Left lobe of liver (tissue), 2 donors: ENCODE results near the gene ZNF511. TPM values are rescaled to one million over a fixed set of nuclear protein-coding genes. Genes with fewer than 3 reads are reported as not detected.
"Not testable (repeated sequence)": the region's sequence is repeated elsewhere in the genome, so short reads cannot be mapped to it uniquely, and the experiment has no call there.

ENCODE experiments used
- ATAC-seq: fragments of 200-7000 bp; cut with Tn5 transposase; one replicate; pipeline ENCODE4 v1.9.1; 2020; ENCODE audit warnings: mild to moderate bottlenecking, moderate library complexity
- DNase-seq: peaks from one replicate; pipeline ENCODE4 v3.0.0-alpha.2; 2020; ENCODE audit warnings: low spot score
- total RNA-seq: library from RNA; stranded (reverse); gene quantifications from one replicate; pipeline ENCODE4 v1.2.1, GENCODE V29; 2021
- donor health status: DM: no; HTN: no; CAD: no; lungs with moderate emphysema.
- donor health status: DM: no; HTN: yes; CAD: no.

The ZNF511 gene, protein sequence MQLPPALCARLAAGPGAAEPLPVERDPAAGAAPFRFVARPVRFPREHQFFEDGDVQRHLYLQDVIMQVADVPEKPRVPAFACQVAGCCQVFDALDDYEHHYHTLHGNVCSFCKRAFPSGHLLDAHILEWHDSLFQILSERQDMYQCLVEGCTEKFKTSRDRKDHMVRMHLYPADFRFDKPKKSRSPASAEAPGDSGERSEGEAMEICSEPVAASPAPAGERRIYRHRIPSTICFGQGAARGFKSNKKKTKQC
- total RNA-seq: 30.2 TPM

DNA sequence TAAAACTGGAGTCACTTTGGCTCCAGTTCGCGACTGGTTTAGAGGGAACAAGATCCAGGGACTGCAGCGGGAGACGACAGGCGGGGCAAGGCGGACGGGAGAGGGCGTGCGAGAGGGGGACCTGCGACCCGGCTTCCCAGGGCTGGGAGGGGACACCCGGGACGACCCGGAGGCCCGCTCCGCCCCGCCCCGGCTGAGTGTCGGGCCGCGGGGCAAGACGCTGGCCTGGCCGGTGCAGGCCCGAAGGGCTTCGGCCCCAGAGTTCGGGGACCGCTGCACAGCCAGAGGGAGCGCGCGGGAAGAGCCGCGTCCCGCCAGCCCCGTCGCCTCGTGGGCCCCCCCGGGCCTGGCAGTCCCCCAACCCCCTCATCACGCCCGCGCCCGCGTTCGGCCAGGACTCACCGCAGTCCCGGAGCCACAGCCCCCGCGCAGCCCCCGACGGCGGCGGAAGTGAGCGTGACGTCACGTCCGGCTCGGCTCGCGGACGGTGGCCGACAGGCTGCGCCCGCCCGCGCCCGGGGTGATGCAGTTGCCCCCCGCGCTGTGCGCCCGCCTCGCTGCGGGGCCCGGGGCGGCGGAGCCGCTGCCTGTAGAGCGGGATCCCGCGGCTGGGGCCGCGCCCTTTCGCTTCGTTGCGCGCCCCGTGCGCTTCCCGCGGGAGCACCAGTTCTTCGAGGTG, at the start of gene ZNF511, which contains the start of gene TUBGCP2:
Gene ZNF511 (plus strand): TSS at position 494 of the 679 bp plus-strand sequence. CDS start 30 bp downstream, at position 524.
Gene TUBGCP2 (minus strand): TSS at position 452 of the 679 bp plus-strand sequence. CDS start 5,931 bp downstream, outside the sequence.
- DNase-seq: peak; percentile 92

DNA sequence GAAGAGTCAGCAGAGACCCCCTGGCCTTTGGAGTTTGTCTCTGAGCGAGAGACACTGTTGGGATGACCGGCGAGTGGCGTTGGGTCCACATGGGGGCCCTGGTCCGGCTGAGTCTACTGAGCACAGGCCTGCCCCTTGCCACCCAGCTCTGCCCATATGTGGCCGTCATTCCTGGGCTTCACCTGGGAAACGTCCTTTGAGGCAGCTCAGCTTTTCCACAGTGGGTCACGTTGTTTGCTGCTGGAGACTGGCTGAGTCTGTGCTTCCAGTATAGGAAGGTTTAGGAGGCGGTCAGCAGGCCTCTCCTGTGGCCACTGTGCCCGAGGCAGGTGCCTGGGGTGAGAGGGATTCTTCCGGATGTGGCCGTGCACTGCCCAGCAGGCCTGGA, 49.1 kb upstream of the ZNF511 start:
- ATAC-seq (no peak), DNase-seq (no peak)

More for the DNA sequence above, at the start of gene ZNF511, which contains the start of gene TUBGCP2:
- ATAC-seq: peak; percentile 73

DNA sequence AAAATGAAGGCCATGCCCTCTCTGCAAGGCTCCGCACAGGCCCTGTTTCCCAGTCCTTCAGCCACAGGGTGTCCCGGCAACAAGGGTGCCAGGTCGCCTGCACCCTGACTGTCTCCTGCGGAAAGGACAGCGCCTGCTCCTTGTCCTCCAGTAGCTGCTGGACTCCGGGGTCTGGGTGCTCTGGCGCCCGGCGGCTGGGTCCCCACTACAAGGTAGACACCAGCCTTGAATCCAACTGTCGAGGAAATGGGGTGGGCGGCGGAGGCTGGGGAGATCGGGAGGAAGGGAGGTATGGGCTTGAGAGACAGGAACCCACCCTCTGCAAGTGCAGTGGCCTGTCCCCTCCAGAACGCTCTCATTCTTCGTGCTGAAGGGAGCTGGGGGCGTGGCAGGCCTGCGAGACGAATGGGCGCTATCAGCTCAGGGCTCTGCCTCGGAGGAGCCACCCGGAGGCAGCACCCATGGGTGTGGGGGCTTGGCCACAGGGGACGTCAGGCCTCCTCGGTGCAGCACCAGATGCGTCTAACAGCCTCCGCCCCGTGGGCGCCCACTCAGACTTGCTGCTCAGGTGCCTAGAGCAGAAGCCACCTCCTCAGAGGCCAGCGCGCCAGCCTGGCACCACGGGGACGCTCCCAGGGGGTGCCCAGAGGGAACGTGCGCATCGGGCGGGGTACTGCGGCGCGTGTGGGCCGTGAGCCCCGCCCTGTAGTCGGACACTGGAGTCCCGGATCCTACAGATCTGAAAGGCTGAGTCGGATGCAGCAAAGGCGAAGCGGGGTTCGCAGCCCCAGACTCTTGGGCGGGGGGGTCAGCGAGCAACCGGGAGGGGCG, 47.6 kb upstream of the ZNF511 start:
- DNase-seq (no peak), ATAC-seq (peak; percentile 52)

DNA sequence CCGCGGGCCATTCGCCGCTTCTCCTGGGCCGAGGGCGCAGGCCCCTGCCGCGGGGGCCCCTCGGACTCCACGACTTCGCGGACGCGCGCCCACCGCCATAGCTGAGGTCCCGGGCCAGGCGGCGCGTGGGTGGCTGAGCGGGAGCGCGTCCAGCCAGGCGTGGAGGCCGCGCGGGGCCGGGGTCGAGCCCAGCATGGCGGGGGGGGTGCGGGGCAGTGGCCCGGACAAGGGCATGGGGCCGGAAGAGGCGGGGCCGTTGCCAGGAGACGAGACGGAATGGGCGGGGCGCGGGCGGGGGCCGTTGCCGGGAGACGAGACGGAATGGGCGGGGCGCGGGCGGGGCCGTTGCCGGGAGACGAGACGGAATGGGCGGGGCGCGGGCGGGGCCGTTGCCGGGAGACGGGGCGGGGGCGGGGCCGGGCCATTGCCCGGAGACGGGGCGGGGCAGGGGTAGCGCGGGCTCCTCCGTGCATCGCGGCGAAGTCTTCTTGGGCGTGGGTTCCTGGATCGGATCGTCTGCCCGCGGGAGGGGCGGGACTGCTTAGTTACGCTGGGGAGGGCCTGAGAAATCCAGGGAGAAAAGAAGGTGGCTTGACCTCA, 46.9 kb upstream of the ZNF511 start:
- peak; percentile 93 for DNase-seq
- peak; percentile 87 for ATAC-seq

DNA sequence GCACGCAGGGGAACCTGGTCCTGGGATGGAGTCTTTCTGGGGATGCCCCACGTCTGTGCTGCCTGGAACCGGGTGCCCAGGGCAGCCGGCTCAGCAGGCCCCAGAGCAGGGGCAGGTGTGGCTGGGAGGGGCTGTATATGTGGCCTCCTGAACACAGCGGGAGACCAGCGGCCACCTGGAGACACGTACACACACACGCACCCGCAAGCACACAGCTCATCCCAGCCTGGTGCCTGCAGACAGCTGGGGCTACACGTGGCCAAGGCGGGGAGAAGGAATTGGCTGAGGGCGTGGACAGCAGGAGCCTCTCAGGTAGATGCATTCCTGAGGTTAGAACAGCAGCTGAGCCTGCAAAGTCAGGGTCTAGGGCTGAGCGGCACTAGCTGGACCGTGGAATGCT, 46.0 kb upstream of the ZNF511 start:
- DNase-seq (no peak), ATAC-seq (no peak)

DNA sequence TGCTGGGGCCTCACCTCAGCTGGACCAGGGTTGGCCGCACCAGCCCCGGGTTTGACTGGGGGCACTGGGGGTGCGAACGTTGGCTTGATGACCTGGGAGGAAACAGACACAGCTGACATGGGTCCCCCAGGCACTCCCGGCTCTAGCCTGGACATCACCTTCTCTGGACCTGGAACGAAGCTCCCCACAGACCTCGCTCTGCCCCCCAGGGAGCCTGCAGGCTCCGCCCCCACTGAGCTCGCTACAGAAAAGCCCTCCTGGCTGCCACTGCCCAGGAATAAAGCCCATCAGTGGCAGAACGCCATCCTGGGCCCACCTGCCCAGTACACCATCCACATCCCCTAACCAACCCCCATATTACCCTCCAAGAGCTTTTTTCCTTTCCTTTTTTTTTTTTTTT, 45.0 kb upstream of the ZNF511 start:
- no peak for DNase-seq

DNA sequence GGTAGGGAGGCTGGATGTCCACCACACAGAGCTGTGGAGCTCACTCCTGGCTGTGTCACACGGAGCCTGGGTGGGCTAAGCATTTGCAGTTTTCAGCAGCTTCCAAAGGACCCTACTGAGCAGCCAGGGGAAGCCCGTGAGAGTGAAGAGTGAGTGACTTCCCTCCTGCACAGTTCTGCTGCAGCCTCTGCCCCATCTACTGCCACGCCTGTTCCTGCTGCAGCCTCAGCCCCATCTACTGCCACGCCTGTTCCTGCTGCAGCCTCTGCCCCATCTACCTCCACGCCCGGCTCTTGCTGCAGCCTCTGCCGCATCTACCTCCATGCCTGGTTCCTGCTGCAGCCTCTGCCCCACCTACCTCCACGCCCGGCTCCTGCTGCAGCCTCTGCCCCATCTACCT, 44.3 kb upstream of the ZNF511 start:
- no peak for ATAC-seq
- DNase-seq: no peak

More for the DNA sequence above, 45.0 kb upstream of the ZNF511 start:
- no peak for ATAC-seq

DNA sequence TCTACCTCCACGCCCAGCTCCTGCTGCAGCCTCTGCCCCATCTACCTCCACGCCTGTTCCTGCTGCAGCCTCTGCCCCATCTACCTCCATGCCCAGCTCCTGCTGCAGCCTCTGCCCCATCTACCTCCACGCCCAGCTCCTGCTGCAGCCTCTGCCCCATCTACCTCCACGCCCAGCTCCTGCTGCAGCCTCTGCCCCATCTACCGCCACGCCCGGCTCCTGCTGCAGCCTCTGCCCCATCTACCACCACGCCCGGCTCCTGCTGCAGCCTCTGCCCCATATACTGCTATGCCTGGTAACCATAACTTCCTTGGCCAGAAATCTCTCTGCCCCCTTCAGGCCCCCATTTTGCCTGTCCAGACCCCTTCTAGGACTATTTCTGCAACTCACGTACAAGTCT, 43.7 kb upstream of the ZNF511 start:
- not testable (repeated sequence) for DNase-seq, ATAC-seq

DNA sequence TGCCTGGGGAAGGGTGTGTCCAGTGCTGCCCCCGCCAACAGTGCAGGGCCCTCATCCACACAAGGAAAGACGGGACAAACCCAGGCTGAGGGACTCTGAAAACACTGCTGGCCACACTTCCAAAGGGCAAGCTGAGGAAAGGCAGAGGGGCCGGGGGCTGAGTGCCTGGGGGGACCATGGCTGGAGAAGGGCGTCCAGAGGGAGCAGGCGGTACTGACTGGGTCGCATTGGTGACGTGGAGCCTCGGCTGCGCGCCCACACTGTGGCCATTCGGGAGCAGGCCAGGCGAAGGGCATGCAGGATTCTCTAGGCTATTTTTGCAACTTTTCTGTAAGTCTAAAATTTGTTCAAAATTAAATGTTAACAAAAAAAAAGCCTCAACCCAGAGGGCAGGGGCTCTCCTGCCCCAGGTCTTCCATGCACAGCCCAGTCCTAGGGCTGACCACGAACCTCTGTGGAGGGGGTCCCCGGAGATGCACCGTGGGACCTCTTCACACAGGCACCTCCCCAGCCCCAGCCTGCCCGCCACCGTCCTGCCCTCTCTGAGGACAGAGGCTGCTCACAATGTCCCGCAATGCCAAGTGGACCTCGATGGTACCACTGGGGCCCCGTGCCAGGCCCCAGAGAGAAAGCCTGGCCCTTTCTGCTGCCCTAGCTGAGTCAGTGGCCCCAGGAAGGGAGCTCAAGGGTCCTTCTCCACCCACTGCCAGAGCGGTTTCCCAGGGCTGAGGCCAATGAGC, 42.5 kb upstream of the ZNF511 start:
- no peak for DNase-seq
- ATAC-seq: no peak

DNA sequence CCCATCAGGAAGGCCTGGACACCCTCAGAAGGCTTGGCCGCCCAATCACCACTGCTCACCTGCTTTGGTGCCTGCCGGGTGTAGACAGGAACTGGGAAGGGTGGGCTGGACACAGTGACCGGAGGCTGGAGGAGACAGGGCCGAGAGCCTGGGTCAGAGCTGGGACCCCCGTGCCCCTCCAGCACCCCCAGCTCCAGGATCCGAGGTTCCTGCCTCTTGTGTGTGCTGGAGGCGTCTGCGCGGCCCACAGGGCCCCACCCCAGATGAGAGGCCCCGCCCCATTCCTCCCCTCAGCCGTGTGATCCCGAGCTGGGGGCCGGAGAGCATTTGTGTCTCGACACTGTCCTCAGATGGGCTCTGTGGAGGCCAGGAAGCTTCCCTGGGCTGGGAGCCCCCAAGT, 41.4 kb upstream of the ZNF511 start:
- ATAC-seq: no peak
- no peak for DNase-seq

DNA sequence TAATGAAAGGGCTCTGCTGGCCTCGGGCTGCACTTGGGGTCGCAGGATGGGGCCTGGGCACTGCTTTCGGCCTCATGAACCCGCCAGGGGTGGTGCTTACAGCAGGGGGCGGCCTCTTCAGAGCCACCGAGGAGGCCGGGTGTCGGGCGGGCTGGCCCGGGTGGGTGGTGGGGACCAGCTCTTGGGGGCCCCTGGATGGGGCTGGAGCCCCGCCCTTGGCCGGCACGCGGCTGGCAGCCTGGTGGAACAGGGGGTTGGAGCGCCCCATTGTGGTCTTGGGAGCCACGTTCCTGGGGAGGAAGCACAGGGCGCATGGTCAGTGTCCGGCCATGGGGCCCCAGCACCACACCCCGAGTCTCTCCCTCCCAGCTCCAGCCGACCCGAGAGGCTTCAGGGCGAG, 40.9 kb upstream of the ZNF511 start:
- no peak for DNase-seq
- ATAC-seq: no peak

DNA sequence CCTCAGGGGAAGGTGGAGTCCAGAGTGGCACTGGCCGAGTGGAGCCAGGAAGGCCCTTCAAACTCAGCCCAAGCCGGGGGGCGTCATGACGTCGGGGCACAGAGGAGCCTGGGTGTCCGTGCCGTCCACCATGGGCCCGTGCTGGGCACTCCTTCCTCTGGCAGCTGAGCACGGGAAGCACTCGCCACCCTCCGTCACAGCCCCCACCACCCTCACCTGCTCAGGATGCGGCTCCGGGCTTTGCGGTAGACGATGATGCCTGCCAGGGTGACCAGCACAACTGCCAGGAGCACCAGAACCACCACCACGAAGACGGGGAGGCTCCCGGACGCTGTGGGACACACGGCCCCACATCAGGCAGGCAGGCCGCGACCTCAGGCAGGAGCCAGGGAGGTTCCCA, 40.2 kb upstream of the ZNF511 start:
- no peak for DNase-seq

DNA sequence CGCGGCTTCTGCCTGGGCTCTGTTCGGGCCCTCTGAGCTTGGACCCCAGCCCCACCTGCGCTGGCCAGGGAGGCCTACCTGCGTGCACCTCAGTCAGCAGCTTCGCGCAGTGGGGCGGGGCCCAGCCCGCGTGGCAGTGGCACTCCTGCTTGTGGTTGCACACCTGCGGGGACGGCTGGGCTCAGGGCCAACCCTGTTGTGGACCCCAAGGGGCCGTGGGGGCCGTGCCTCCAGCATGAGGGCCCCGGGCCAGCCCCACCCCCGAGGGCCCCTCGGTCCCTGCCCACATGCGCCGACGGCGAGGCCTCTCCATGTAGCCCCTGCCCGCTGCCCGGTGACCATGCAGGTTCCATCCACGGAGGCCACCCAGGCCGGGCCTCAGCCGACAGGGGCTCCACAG, 39.3 kb upstream of the ZNF511 start:
- no peak for DNase-seq

More for the DNA sequence above, 40.2 kb upstream of the ZNF511 start:
- no peak for ATAC-seq

DNA sequence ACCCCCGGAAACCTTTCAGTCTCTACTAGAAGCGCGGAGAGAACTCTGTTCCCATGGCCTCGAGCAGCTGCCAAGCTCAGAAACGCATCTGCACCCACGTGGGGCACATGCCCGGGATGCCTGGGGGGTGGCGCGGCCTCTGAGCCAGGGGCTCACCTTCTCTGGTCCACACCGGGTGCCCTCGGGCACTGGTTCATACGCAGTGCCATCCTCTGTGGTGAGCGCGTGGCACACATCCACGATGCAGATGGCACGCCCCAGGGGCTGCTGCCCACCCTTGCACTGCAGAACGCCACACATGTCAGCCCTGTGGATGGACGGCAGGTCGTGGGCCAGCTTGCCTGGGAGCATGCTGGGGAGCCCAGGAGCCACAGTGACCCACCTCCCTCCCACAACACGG, 38.5 kb upstream of the ZNF511 start:
- no peak for DNase-seq
- no peak for ATAC-seq

More for the DNA sequence above, 39.3 kb upstream of the ZNF511 start:
- ATAC-seq: no peak

DNA sequence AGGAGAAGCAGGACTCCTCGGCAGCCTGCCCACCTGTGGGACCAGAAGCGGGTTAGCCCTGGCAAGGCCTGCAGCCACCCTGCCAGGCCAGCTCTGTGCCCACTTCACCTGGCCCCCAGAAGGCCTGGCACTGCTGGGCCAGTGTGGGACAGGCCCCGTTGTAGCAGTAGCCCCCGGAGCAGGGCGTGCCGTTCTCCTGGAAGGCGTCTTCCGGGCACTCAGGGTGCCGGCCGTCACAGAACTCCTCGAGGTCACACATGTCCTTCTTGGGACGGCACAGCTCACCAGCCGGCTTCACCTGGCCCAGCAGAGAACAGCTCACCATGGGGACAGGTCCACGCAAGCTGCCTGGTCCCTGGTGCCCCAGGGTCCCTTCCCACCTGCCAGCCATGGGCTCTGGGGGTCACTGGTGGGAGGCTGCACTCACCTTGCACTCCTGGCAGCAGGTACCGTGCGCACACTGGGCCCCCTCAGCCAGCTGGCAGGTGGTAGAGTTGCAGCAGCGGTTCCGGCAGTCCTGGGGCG, 37.9 kb upstream of the ZNF511 start:
- ATAC-seq: no peak
- DNase-seq: no peak

DNA sequence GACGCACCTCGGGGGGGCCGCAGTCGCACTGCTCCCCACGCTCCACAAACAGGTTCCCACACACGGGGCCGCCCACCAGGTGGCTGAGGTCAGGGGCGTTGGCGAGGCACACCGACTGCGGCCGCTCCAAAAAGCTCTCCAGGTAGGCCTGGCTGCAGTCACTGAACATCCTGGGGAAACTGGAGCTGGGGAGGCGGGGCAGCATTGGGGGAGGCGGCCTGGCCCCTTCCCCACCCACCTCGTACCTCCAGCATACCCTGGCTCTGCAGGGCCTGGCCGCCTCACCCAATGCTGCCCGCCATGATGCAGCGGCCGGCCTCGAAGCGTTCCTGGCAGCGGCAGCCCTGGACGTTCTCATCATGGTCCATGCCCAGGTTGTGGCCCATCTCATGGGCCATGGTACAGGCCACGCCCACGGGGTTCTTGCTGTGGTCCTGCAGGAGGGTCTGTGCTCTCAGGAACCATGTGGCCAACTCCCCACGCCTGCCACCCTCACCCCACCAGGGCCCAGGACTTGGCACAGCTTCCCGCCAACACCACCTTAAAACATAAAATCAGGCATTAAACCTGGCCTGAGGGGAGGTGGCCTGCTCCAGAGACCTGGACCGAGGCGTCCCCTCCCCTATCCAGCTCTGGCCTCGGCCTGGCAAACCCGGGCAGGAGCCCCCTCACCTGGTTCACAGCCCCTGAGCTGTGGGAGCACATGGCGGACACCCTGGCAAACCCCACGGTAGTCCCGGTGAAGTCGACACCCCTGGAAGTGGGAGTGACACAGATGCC, 37.0 kb upstream of the ZNF511 start:
- no peak for ATAC-seq
- no peak for DNase-seq

DNA sequence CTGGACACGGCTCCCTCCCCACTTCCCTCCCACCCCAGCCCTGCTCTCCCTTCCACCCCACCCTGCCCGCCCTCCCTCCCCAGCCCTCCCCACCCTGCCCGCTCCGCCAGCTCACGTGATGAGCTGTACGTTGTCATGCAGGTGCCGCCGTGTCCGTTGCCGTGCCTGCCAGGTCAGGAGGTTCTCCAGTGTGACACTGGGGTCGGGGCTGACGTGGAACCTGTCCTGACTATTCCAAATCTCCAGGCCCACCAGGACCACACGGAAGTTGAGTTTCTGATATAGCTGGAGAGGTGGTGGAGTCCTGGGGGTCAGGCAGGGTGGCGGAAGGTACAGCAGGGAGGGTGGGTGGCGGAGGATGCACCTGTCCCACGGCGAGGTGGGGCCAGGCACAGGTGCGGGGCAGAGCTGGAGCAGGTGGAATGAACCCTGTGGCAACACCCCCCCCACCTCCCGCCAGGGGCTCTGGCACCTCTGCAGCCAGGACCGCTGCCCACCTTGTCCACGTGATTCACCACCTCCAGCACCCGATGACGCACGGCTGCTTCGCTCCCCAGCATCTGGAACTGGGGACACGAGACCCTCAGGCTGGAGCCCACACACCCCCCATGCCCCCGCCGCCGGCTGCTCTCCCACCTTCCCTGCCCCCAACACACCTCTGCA, 36.3 kb upstream of the ZNF511 start:
- no peak for ATAC-seq
- DNase-seq: no peak

DNA sequence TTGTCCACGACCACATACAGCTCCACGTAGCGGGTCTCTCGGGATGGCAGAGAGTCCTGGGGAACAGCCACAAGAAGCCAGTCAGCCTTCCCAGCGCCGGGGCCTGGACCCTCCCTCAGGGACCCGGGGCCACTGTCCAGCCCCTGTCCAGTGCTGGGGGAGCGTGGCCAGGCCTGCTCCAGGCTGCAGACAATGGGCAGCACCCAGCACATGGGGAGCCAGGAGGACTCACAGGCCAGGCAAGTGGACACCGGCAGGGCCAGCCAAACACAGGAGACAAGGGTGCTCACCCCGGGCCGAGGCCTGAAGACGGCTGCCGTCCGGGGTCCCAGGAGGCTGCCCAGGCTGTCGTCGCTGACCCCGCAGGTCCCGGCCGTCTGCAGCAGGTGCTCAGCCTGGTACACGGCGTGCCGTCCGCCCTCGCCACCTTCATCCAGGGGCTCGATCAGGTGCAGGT, 35.7 kb upstream of the ZNF511 start:
- no peak for DNase-seq

More for the DNA sequence above, 35.7 kb upstream of the ZNF511 start:
- no peak for ATAC-seq
